GM21381 (cell line): ENCODE measurements around the gene FAM209B.
"Not testable (repeated sequence)": the region's sequence is repeated elsewhere in the genome, so short reads cannot be mapped to it uniquely, and the experiment has no call there.

Experiments
- ATAC-seq: cut with Tn5 transposase; IDR thresholded peaks from one replicate; pipeline ENCODE4 v1.9.1; 2021; ENCODE audit warnings: mild to moderate bottlenecking, moderate library complexity; ENCODE audit not compliant: unreplicated experiment

FAM209B gene

GRCh38 chr20:56537997-56538396 lies 5.0 kb downstream of the FAM209B start:
- no peak for ATAC-seq

GRCh38 chr20:56540415-56540814 lies 7.4 kb downstream of the FAM209B start:
- no peak for ATAC-seq

- no peak for ATAC-seq
Observed at GRCh38 chr20:56542489-56543030, 9.5 kb downstream of the FAM209B start.

GRCh38 chr20:56551571-56551970 lies 18.5 kb downstream of the FAM209B start:
- no peak for ATAC-seq

- no peak for ATAC-seq
Observed at GRCh38 chr20:56552911-56553629, 20.0 kb downstream of the FAM209B start.

- ATAC-seq = peak; percentile 81
Observed at GRCh38 chr20:56554869-56555268, 21.8 kb downstream of the FAM209B start.

- no peak for ATAC-seq
Observed at GRCh38 chr20:56558968-56559367, 25.9 kb downstream of the FAM209B start.

- not testable (repeated sequence) for ATAC-seq
Observed at GRCh38 chr20:56564526-56564925, 31.5 kb downstream of the FAM209B start.

GRCh38 chr20:56565511-56565910 lies 32.5 kb downstream of the FAM209B start:
- ATAC-seq = no peak

GRCh38 chr20:56566621-56567020 lies 33.6 kb downstream of the FAM209B start:
- no peak for ATAC-seq

GRCh38 chr20:56570832-56571231 lies 37.8 kb downstream of the FAM209B start:
- no peak for ATAC-seq

- ATAC-seq = no peak
Observed at GRCh38 chr20:56572172-56572571, 39.1 kb downstream of the FAM209B start.

- no peak for ATAC-seq
Observed at GRCh38 chr20:56573986-56574385, 40.9 kb downstream of the FAM209B start.

- ATAC-seq = no peak
Observed at GRCh38 chr20:56574531-56575142, 41.6 kb downstream of the FAM209B start.

- no peak for ATAC-seq
Observed at GRCh38 chr20:56575157-56575556, 42.1 kb downstream of the FAM209B start.

GRCh38 chr20:56575961-56576360 lies 42.9 kb downstream of the FAM209B start:
- no peak for ATAC-seq

- ATAC-seq = no peak
Observed at GRCh38 chr20:56579301-56579710, 46.3 kb downstream of the FAM209B start.

GRCh38 chr20:56580226-56580625 lies 47.2 kb downstream of the FAM209B start:
- no peak for ATAC-seq

GRCh38 chr20:56581701-56582100 lies 48.7 kb downstream of the FAM209B start:
- ATAC-seq = no peak

- no peak for ATAC-seq
Observed at GRCh38 chr20:56582542-56582941, 49.5 kb downstream of the FAM209B start.

GRCh38 chr20:56584916-56585315 lies 51.9 kb downstream of the FAM209B start:
- ATAC-seq = no peak
